GM21825 (cell line): ENCODE results near the gene HBA2.
"Not testable (repeated sequence)": the region's sequence is repeated elsewhere in the genome, so short reads cannot be mapped to it uniquely, and the experiment has no call there.

Experiments used
- ATAC-seq: cut with Tn5 transposase; IDR thresholded peaks from one replicate; pipeline ENCODE4 v1.9.1; 2021; ENCODE audit warnings: mild to moderate bottlenecking, moderate library complexity; ENCODE audit not compliant: unreplicated experiment

The HBA2 gene

DNA sequence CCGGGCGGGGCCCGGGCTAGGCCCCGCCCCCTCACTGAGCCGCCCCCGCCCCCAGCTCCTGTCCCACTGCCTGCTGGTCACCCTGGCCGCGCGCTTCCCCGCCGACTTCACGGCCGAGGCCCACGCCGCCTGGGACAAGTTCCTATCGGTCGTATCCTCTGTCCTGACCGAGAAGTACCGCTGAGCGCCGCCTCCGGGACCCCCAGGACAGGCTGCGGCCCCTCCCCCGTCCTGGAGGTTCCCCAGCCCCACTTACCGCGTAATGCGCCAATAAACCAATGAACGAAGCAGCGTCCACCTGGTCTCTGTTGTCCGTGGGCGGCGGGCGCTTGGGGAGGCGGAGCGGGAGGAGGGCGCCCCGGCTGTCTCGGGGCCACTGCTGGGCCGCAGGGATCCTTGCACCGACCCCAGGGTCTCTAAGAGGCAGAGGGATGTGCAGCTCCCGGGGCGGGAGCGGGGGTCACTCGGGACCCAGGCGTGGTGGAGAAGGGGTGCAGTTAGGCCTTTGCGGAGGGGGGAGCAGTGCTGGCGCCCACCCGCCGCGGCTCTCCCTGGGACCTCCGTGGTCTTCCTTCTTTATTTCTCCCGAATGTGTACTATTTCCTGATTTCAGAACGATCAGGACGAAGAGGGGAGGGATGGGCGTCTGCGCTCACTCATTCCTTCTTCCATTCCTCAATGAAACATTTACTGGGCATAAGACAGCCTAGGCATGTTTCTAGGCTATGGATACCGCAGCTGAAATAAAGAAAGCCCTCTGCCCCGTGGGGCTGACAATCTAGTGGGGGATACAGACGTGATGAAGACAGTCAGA lies 18.3 kb upstream of the HBA2 start:
- ATAC-seq: no peak

DNA sequence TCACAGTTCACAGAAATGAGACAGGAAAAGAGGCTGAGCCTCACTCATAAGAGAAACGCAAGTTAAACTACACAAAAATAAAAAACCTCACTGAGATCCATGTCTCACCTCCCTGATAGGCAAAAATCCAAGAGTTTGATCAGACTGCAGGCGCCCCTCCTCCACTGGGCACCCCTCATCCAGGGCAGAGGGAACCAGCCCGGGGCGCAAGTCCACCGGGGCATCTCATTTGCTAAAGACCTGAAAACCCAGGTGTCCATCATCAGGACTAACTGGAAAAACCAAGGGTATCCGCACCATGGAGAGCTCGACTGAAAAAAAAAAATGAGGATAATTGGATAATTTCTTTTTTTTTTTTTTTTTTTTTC lies 17.7 kb upstream of the HBA2 start:
- no peak for ATAC-seq

DNA sequence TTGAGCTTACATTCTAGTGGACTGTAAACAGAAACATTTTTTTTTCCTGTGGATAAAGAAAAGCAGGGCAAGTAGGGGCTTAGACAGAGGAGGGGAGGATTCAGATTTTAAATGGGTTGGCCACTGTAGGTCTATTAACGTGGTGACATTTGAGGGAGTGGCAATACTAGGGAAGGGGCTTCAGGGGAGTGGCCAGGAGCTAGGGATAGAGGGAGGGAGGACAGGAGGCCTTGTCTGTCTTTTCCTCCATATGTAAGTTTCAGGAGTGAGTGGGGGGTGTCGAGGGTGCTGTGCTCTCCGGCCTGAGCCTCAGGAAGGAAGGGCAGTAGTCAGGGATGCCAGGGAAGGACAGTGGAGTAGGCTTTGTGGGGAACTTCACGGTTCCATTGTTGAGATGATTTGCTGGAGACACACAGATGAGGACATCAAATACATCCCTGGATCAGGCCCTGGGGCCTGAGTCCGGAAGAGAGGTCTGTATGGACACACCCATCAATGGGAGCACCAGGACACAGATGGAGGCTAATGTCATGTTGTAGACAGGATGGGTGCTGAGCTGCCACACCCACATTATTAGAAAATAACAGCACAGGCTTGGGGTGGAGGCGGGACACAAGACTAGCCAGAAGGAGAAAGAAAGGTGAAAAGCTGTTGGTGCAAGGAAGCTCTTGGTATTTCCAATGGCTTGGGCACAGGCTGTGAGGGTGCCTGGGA lies 13.4 kb upstream of the HBA2 start:
- no peak for ATAC-seq

DNA sequence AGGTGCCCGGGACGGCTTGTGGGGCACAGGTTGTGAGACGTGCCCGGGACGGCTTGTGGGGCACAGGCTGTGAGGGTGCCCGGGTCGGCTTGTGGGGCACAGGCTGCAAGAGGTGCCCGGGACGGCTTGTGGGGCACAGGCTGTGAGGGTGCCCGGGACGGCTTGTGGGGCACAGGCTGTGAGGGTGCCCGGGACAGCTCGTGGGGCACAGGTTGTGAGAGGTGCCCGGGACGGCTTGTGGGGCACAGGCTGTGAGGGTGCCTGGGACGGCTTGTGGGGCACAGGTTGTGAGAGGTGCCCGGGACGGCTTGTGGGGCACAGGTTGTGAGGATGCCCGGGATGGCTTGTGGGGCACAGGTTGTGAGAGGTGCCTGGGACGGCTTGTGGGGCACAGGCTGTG lies 12.4 kb upstream of the HBA2 start:
- not testable (repeated sequence) for ATAC-seq

DNA sequence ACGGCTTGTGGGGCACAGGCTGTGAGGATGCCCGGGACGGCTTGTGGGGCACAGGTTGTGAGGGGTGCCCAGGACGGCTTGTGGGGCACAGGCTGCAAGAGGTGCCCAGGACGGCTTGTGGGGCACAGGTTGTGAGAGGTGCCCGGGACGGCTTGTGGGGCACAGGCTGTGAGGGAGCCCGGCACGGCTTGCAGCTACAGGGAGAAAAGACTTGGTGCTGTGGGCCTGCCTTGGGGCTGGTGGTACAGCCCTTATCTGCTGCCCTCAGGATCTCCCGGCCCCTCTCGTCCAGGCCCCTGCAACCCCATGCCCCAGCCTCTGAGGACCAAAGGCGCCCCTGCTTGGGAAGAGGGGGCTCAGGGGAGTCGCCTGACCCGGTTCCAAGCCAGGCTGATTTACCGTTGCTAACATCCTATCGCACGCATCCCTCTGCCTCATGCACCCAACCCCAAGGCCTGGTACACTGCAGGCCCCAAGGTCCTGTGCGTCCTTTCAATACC lies 11.9 kb upstream of the HBA2 start:
- no peak for ATAC-seq

DNA sequence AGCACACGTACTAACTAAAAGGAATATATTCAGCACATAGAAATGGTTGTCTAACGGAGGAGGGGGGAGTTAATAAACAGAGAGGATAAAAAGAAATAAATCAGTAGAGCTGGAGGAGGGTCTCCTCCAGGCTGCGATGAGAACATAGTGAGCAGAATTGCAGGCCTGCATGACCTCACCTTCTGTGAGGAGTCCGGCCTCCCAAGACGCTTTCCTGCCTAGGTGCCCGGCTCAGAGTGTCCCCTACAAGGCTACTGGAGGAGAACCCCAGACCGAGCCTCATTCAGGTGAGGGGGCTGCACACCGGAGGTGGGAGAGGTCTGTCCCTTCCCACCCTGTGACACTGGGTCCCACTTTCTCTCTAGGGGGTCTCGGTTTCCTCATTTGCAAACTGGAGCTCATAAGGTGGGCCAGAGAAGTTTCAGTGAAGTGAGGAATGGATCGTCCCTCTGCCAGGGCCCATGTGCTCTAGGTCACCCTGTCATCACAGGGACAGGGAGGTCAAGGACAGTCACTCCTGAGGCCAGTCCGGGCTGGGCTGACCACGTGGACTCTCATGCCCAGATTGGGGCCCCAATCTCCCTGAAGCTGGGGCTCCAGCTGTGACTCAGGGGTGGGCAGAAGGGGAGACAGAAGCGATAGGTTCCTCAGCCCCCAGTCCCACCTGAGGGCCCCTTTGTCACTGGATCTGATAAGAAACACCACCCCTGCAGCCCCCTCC lies 10.2 kb upstream of the HBA2 start:
- ATAC-seq: no peak

DNA sequence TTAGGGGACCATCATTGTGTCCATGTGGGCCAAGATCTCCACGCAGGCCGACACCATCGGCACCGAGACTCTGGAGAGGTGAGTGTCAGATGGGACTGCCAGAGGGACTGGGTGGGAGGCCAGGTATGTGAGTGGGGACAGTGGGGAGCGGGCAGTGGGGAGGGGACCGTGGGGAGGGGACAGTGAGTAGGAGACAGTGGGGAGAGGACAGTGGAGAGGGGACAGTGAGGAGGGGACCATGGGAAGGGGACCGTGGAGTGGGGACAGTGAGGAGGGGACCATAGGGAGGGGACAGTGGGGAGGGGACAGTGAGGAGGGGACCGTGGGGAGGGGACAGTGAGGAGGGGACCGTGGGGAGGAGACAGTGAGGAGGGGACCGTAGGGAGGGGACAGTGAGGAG lies 9.5 kb upstream of the HBA2 start:
- not testable (repeated sequence) for ATAC-seq

DNA sequence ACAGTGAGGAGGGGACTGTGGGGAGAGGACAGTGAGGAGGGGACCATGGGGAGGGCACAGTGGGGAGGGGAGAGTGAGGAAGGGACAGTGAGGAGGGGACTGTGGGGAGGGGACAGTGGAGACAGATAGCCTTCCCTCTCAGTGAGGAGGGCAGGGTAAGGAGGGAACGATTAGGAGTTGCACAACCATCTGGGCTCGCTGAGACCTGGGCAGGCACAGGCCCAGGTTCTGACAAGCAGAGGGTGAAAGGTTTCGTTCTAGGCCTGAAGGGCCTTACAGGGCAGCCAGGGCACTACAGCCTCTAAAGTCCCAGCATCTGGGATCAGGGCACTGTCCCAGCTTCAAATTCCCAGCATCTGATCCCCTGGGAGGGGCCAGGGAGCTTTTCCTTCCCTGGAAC lies 9.0 kb upstream of the HBA2 start:
- not testable (repeated sequence) for ATAC-seq

DNA sequence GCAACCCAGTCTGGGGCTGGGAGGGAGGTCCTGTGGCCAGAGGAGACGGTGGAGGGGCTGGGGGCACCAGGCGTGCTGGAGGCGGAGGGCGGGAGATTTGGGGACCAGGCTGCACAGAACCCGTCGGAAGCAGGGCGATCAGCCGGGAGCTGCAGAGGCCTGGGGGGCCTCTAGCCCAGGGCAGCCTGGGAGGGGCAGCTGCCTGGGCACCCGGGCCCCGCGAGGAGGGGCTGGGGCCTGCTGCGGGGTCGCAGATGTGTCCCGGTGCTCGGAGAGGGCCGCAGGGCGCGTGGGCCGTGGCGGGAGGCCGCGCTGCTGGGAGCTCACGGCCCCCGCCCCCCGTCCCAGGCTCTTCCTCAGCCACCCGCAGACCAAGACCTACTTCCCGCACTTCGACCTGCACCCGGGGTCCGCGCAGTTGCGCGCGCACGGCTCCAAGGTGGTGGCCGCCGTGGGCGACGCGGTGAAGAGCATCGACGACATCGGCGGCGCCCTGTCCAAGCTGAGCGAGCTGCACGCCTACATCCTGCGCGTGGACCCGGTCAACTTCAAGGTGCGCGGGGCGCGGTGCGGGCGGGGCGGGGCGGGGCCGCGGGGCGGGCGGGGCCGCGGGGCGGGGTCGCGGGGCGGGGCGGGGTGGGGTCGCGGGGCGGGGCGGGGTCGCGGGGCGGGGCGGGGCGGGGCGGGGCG lies 8.4 kb upstream of the HBA2 start:
- not testable (repeated sequence) for ATAC-seq

DNA sequence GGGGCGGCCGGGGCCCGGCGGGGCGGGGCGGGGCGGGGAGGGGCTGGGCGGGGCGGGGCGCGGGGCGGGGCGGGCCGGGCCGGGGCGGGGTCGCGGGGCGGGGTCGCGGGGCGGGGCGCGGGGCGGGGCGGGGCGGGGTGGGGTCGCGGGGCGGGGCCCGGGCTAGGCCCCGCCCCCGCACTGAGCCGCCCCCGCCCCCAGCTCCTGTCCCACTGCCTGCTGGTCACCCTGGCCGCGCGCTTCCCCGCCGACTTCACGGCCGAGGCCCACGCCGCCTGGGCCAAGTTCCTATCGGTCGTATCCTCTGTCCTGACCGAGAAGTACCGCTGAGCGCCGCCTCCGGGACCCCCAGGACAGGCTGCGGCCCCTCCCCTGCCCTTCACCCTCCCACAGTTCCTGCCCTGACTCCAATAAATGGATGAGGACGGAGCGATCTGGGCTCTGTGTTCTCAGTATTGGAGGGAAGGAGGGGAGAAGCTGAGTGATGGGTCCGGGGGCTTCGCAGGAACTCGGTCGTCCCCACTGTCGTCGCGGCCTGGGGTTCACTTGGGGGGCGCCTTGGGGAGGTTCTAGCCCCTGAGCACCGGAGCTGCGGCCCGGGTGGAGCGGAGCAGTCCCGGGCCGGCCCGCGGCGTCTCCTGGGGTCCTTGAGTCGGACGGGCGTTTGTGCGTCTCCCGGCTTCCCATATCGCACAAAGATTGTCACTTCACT lies 7.7 kb upstream of the HBA2 start:
- ATAC-seq: no peak

DNA sequence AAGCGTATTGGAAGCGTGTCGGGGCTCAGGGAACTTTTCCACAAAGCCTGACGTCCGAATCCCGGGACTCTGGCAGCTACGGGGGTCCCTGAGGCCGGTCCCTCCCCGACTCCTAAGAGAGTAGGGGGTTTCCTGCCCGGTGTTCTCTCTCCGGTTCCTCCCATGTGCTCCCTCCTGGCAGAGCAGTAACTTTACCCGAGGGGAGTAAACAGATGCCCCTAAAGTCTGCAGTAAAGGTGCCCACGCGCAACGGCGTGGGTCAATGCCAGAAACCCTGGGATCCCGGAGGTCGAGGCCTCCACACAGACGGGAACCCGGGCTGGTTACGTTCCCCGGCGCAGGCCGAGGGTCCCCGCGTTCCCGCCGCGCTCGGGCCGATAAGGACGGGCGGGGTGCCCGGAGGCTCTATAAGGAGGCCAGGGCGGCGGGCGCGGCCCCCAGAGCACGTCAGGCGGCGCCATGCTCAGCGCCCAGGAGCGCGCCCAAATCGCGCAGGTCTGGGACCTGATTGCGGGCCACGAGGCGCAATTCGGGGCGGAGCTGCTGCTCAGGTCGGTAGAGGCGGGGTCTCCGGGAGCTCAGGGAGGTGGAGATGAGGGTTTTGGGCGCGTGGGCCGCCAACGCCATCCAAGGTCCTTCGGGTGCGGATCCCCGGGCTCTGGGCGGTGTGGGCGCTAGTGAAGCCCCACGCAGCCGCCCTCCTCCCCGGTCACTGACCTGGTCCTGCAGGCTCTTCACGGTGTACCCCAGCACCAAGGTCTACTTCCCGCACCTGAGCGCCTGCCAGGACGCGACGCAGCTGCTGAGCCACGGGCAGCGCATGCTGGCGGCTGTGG lies 6.9 kb upstream of the HBA2 start, which contains the start of gene HBM:
TSS of gene HBM (plus strand) at position 440 of the 836 bp plus-strand sequence. CDS start at position 460, 20 bp downstream.
- no peak for ATAC-seq

DNA sequence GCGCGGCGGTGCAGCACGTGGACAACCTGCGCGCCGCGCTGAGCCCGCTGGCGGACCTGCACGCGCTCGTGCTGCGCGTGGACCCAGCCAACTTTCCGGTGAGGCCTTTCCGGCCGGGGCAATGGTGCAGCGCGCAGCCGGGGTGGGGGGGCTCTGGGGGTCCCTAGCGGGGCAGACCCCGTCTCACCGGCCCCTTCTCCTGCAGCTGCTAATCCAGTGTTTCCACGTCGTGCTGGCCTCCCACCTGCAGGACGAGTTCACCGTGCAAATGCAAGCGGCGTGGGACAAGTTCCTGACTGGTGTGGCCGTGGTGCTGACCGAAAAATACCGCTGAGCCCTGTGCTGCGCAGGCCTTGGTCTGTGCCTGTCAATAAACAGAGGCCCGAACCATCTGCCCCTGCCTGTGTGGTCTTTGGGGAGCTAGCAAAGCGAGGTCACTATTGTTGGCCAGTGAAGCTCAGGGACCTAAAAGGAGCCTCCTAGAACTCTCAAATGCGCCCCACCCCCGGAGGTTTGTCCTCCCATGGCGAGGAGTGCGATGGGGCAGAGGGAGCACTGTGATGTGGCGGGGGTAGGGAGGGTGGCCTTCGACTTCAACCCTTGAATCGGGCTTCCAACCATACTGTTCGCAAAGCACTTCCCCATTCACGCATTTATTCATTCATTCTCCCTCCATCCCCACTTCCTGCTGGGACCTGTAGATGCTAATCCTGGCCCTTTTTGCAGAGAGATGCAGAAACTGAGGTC lies 6.1 kb upstream of the HBA2 start:
- ATAC-seq: no peak

DNA sequence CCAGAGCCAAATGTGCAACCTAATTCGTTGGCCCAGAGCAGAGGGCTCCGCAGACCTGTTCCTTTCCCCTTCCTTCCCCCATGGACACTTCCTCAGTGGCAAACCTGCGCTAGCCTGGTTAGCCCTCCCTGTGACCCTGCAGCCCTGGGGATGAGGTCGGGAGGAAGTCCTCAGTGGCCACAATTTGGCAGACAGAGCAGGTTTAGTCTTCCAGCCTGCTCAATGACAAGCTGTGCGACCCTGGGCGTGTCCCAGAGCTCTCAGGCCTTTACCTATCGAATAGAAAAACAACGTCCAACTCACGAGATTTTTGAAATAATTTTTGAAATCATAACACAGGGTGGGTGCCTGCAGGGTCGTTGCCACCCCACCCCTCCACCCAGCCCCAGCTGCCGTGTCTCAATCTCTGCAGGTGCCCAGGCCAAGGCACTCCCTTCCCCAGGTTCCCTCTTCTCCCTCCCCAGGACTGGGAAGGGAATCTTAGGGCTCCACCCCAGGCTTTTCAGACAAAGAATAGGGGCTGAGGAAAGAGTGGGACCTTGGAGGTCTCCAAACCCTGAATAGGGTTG lies 5.5 kb upstream of the HBA2 start:
- ATAC-seq: no peak

DNA sequence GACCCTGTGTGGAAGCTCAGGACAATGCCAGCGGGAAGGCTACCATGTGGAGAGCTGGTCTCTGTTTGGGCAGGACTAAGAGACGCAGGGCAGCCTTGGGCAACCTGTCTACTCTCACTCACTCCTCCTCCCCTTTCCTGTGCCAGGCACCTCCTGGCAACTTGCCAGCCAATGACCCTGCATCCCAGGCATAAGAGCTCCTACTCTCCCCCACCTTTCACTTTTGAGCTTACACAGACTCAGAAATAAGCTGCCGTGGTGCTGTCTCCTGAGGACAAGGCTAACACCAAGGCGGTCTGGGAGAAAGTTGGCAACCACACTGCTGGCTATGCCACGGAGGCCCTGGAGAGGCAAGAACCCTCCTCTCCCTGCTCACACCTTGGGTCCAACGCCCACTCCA lies 4.3 kb upstream of the HBA2 start:
- no peak for ATAC-seq

DNA sequence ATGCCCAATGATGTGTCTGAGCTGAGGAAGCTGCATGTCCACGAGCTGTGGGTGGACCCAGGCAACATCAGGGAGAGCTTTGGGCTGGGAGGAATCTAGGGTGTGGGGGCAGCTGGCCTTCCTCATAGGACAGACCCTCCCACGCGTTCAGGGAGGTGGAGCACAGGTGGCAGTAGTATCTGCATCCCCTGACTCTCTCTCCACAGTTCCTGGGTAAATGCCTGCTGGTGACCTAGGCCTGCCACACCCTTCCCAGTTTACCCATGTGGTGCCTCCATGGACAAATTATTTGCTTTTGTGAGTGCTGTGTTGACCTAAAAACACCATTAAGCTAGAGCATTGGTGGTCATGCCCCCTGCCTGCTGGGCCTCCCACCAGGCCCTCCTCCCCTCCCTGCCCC lies 3.7 kb upstream of the HBA2 start:
- ATAC-seq: no peak

DNA sequence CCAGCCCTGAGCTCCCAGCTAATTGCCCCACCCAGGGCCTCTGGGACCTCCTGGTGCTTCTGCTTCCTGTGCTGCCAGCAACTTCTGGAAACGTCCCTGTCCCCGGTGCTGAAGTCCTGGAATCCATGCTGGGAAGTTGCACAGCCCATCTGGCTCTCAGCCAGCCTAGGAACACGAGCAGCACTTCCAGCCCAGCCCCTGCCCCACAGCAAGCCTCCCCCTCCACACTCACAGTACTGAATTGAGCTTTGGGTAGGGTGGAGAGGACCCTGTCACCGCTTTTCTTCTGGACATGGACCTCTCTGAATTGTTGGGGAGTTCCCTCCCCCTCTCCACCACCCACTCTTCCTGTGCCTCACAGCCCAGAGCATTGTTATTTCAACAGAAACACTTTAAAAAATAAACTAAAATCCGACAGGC lies 2.6 kb upstream of the HBA2 start:
- ATAC-seq: not testable (repeated sequence)

DNA sequence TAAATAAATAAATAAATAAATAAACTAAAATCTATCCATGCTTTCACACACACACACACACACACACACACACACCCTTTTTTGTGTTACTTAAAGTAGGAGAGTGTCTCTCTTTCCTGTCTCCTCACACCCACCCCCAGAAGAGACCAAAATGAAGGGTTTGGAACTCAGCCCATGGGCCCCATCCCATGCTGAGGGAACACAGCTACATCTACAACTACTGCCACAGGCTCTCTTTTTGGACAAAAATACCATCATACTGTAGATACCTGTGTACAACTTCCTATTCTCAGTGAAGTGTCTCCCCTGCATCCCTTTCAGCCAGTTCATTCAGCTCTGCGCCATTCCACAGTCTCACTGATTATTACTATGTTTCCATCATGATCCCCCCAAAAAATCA lies 1.9 kb upstream of the HBA2 start:
- no peak for ATAC-seq

DNA sequence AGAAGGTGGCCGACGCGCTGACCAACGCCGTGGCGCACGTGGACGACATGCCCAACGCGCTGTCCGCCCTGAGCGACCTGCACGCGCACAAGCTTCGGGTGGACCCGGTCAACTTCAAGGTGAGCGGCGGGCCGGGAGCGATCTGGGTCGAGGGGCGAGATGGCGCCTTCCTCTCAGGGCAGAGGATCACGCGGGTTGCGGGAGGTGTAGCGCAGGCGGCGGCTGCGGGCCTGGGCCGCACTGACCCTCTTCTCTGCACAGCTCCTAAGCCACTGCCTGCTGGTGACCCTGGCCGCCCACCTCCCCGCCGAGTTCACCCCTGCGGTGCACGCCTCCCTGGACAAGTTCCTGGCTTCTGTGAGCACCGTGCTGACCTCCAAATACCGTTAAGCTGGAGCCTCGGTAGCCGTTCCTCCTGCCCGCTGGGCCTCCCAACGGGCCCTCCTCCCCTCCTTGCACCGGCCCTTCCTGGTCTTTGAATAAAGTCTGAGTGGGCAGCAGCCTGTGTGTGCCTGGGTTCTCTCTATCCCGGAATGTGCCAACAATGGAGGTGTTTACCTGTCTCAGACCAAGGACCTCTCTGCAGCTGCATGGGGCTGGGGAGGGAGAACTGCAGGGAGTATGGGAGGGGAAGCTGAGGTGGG lies 657 bp downstream of the HBA2 start:
- not testable (repeated sequence) for ATAC-seq
